HG03196 (cell line): ENCODE data around the gene BLOC1S5.
"Not testable (repeated sequence)": the region's sequence is repeated elsewhere in the genome, so short reads cannot be mapped to it uniquely, and the experiment has no call there.

Source experiments
- ATAC-seq: cut with Tn5 transposase; IDR thresholded peaks from one replicate; pipeline ENCODE4 v1.9.1; 2021; ENCODE audit not compliant: unreplicated experiment

The BLOC1S5 gene

DNA sequence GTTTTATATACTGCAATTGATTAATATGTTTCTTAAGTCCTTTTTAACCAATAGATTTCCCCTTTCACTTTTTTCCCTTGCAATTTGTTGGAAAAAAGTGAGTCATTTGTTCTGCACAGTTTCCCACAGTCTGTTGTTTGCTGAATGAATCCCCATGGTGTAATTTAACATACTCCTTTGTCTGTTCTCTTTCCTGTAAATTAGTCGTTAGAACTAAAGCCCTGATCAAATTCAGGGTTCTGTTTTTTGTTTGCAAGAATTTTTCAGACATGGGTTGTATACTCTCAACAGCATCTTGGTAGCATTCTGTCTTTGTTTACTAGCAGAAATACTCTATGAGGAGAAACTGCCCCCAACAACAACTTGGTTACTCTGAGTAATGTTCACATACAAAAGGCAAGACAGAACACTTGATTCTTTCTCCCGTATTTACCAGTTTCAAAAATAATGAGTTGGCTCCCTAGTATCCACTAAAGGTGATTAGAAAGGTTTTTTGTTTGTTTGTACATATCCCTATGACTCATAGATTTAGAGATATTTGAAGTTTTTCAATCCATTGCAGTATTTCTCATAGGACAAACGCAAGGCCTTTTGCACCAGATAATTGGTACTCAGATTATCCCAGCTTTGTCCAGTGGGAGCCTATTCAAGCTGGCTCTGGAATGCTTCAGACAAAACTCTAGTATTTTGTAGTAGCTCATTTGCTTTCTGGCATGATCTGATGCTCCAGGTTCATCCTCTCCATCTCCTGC is 16.5 kb downstream of the BLOC1S5 start:
- ATAC-seq: no peak

DNA sequence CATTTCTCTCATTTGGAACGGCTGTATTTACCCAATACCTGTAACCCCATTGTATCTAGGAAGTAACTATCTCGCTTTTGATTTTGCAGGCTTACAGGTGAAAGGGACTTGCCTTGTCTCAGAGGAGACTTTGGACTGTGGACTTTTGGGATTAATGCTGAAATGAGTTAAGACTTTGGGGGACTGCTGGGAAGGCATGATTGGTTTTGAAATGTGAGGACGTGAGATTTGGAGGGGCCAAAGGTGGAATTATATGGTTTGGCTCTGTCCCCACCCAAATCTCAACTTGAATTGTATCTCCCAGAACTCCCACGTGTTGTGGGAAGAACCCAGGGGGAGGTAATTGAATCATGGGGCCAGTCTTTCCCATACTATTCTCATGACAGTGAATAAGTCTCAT is 18.4 kb downstream of the BLOC1S5 start:
- ATAC-seq: not testable (repeated sequence)

DNA sequence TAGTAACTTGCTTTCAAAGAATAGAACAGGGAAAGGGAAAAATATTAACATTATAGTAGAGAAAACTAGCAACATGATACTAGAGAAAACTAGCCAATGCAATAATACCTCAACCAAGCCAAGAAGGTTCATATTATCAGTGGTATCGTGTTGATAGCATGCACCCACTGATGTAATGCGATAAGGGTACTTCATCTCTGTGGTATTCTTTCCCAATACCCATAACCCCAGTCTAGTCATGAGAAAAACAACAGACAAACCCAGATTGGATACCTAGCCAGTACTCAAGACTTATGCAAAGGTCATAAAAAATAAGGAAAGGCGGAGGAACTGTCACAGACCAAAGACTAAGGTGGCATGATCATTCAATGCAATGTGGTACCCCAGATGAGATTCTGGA is 21.0 kb downstream of the BLOC1S5 start:
- ATAC-seq: no peak

GRCh38 chr6:8041913-8042583 is 22.1 kb downstream of the BLOC1S5 start:
- ATAC-seq: no peak

- not testable (repeated sequence) for ATAC-seq
Observed at GRCh38 chr6:8034107-8034506, 30.1 kb downstream of the BLOC1S5 start.

DNA sequence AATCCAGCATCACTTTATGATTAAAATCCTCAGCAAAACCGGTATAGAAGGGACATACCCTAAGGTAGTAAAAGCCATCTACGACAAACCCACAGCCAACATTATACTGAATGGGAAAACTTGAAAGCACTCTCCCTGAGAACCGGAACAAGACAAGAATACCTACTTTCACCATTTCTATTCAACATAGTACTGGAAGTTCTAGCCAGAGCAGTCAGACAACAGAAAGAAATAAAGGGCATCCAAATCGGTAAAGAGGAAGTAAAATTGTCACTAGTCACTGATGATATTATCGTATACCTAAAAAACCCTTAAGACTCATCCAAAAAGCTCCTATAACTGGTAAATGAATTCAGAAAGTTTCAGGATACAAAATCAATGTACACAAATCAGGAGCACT is 33.3 kb downstream of the BLOC1S5 start:
- no peak for ATAC-seq

GRCh38 chr6:8029243-8029870 is 34.8 kb downstream of the BLOC1S5 start:
- ATAC-seq: no peak

GRCh38 chr6:8027965-8028651 is 36.1 kb downstream of the BLOC1S5 start:
- no peak for ATAC-seq

GRCh38 chr6:8026800-8027199 is 37.4 kb downstream of the BLOC1S5 start:
- ATAC-seq: no peak

- ATAC-seq: no peak
Observed at GRCh38 chr6:8025191-8025590, 39.0 kb downstream of the BLOC1S5 start.

DNA sequence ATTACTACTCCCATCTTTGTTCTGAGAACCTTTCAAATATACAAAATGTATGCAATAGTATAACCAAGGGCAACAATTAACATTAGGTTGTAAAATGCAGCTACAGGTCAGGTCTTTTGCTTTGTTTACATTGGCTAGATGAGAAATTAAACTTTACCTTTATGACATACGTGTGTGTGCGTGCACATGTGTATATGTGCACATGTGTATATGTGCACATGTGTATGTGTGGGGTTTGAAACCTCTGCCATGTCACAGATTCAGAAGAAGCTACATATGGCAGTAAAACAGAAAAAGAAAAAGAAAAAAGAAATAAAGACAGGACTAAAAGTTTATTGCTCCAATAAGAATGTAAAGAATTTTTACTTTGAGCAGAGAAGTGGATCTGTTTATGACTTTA is 40.6 kb downstream of the BLOC1S5 start:
- ATAC-seq: no peak

- ATAC-seq: no peak
Observed at GRCh38 chr6:8020083-8020482, 44.1 kb downstream of the BLOC1S5 start.

DNA sequence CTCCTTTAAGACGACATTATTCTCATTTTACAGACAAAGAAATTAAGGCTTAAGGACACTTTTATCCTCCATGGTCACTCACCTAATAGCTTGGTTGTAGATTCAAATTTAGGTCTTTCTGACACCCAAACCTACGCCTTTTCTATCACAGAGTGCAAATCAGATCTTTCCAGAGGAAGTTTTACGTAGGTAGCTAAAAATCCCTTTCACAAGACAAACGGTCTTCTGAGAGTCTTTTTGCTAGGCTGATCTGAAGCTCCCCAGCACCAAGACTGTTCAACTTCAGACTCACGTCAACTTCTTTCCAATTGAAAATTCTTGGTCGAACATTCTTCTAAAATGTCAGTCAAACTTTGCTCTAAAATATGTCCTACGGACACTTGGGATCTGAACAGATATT is 46.5 kb downstream of the BLOC1S5 start:
- ATAC-seq: peak; percentile 27

GRCh38 chr6:8017276-8017701 is 46.9 kb downstream of the BLOC1S5 start:
- ATAC-seq: peak; percentile 89

- no peak for ATAC-seq
Observed at GRCh38 chr6:8014947-8015346, 49.2 kb downstream of the BLOC1S5 start.

DNA sequence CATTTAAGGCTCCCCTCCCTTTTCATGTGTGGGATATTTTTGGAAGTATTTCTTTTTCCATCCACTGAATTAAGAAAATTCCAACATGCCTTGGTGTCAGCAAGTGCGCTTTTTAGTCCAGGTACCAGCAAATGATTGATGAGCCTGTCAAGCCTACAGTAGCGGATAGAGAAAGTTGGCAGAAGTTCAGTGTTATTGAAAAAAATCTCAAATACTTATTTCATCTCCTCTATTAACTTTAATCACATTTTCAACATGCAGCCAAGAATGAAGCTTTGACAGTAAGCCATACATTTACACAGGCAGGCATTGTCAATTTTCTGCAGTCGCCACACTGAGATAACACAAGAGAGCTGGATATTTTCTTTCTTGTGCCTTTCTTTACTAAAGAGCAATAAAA is 50.4 kb downstream of the BLOC1S5 start:
- no peak for ATAC-seq

GRCh38 chr6:8006208-8006607 is 58.0 kb downstream of the BLOC1S5 start:
- no peak for ATAC-seq

DNA sequence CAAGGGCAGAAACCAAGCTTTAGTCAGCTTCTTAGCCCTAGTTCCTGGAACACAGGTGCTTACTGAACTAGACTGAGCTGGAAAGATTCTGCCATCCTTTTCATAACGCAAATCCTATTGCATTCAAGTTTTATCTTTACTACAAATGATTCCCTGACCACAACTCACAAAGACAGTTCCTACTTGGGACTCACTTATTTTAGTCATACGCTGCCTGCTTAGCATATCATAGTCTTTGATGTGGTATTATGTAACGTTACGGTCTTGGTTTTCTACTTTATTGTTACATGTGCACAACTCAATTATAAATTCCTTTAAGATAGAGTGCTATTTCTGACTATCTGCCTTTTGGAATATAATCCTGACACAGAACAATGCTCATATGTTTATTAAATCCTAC is 59.1 kb downstream of the BLOC1S5 start:
- no peak for ATAC-seq

- no peak for ATAC-seq
Observed at GRCh38 chr6:8000636-8001035, 63.6 kb downstream of the BLOC1S5 start.

DNA sequence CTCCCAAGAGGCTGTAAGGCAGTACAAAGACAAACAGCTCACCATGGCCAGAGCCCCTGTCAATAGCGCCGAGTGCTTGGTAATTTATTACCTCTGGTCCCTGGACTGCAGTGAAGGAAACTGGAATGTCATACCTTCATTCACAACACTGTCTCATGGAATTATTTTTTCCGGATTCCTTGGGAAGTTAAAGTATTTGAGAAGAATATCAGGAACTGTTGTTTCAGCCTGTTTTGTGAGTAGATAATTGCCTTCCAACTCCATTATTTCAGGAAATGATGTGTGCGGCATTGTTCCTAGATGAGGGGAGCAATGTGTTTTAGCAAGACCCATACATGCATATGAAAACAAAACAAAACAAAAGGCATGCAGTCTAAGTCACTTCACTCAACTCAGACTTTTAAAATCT is 64.0 kb downstream of the BLOC1S5 start:
- no peak for ATAC-seq

GRCh38 chr6:7999201-7999600 is 65.0 kb downstream of the BLOC1S5 start:
- ATAC-seq: no peak
